Panc1 (cell line): ENCODE results near the gene MID2.

Source experiments
- POLR2AphosphoS5 ChIP-seq: IDR thresholded peaks from 2 replicates; pipeline ENCODE4 v1.6.1; 2012; ENCODE audit warnings: mild to moderate bottlenecking, low read depth, low read length, moderate library complexity
- TCF7L2 ChIP-seq: IDR thresholded peaks from 2 replicates; pipeline ENCODE4 v1.6.1; 2011; ENCODE audit warnings: mild to moderate bottlenecking, low read depth, low read length, inconsistent platforms
- TF ChIP-seq, protein P1 (sequence below): fragments of 450-650 bp; IDR thresholded peaks from 2 replicates; pipeline ENCODE4 v1.5.1; 2017; ENCODE audit warnings: mild to moderate bottlenecking

- TF ChIP-seq POLR2AphosphoS5 (no peak), TCF7L2 (no peak)
- TF ChIP-seq, protein P1, sequence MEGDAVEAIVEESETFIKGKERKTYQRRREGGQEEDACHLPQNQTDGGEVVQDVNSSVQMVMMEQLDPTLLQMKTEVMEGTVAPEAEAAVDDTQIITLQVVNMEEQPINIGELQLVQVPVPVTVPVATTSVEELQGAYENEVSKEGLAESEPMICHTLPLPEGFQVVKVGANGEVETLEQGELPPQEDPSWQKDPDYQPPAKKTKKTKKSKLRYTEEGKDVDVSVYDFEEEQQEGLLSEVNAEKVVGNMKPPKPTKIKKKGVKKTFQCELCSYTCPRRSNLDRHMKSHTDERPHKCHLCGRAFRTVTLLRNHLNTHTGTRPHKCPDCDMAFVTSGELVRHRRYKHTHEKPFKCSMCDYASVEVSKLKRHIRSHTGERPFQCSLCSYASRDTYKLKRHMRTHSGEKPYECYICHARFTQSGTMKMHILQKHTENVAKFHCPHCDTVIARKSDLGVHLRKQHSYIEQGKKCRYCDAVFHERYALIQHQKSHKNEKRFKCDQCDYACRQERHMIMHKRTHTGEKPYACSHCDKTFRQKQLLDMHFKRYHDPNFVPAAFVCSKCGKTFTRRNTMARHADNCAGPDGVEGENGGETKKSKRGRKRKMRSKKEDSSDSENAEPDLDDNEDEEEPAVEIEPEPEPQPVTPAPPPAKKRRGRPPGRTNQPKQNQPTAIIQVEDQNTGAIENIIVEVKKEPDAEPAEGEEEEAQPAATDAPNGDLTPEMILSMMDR = no peak
These were observed 20.5 kb upstream of the MID2 start for GRCh38 chrX:107805179-107805578.
